ENCODE data around the gene ZNF621. TPM values are rescaled to one million over a fixed set of nuclear protein-coding genes. Genes with fewer than 3 reads are reported as not detected.

Gene ZNF621
- 10.6 TPM for total RNA-seq
- polyA plus RNA-seq (ENCODE audit: insufficient read depth in 1 of 8, insufficient read length in 8 of 8, low replicate concordance in 1 of 8) = 10 to 100 TPM in 7 of 8 donors, 1 to 10 TPM in 1; 10.0 to 14.9 (median 11.6) TPM
- long read RNA-seq, donor 1, full-length matches to known transcripts = 2 of 2 reads
- long read RNA-seq, donor 1, partial matches to known transcripts = 0 of 2 reads
- long read RNA-seq, donor 1, other reads (novel, unspliced or antisense) = 0 of 2 reads
- long read RNA-seq, donor 2 = 0 reads
- long read RNA-seq, donor 3, full-length matches to known transcripts = 5 of 5 reads
- long read RNA-seq, donor 3, partial matches to known transcripts = 0 of 5 reads
- long read RNA-seq, donor 3, other reads (novel, unspliced or antisense) = 0 of 5 reads
- long read RNA-seq, donor 4 = 0 reads
- long read RNA-seq, donor 5, full-length matches to known transcripts = 4 of 4 reads
- long read RNA-seq, donor 5, partial matches to known transcripts = 0 of 4 reads
- long read RNA-seq, donor 5, other reads (novel, unspliced or antisense) = 0 of 4 reads
- long read RNA-seq, donor 6, full-length matches to known transcripts = 3 of 3 reads
- long read RNA-seq, donor 6, partial matches to known transcripts = 0 of 3 reads
- long read RNA-seq, donor 6, other reads (novel, unspliced or antisense) = 0 of 3 reads
- long read RNA-seq, donor 7, full-length matches to known transcripts = 3 of 3 reads
- long read RNA-seq, donor 7, partial matches to known transcripts = 0 of 3 reads
- long read RNA-seq, donor 7, other reads (novel, unspliced or antisense) = 0 of 3 reads
- long read RNA-seq, donor 8, full-length matches to known transcripts = 3 of 3 reads
- long read RNA-seq, donor 8, partial matches to known transcripts = 0 of 3 reads
- long read RNA-seq, donor 8, other reads (novel, unspliced or antisense) = 0 of 3 reads
- long read RNA-seq, donor 9 = 0 reads
- long read RNA-seq, donor 10 = 0 reads
- long read RNA-seq, donor 11, full-length matches to known transcripts = 4 of 4 reads
- long read RNA-seq, donor 11, partial matches to known transcripts = 0 of 4 reads
- long read RNA-seq, donor 11, other reads (novel, unspliced or antisense) = 0 of 4 reads

DNA sequence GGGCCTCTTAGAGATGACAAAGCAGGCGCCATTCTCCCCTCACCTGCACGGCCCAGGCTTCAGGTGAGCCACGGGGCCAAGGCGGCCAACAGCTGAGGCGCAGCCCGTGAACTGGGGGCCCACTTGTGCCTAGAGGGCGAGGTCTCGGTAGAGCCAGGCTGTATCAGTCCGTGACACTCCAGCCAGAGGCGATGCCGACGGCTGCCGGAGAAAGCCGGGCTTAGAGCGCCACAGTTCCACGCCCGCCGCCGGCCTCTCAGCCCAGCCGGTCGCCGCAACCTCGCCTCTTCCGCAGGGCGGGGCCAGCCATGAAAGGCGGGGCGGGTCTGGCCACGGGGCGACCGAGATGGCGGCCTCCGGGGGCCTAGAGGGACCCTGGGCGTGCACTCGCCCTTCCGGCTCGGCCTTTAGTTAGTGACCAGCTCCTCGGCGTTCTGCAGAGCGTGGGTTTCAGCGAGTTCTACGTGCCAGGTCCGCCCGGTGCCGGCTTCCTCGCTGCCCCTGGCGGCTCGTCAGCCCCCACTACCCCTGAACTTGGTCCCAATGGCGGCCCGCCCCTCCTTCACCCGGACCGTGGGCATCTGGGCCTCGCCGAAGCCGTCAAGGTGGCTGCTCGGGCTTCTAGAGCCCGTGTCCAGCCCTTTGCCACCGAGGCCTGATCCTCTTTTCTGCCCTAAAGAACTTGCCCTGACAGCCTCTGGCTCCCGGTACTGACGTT is at the start of gene ZNF621:
TSS of gene ZNF621 (plus strand) at position 393 of the 718 bp plus-strand sequence. CDS start 881 bp downstream, outside the sequence.
- WGBS (ENCODE audit: insufficient coverage) = under 1% methylated on average over 48 of the region's 59 CpGs
- H3K27ac ChIP-seq (ENCODE audit: low read length) = peak within 1 kb of the TSS; percentile 89
- H3K27me3 ChIP-seq (ENCODE audit: control insufficient read depth, insufficient read depth, low read length) = no peaks in the 10 kb centered on the region
- H3K4me1 ChIP-seq (ENCODE audit: control insufficient read depth, insufficient read depth, low read length) = peaks cover 11% of the 10 kb centered on the region
- H3K4me3 ChIP-seq (ENCODE audit: low read length) = peak within 1 kb of the TSS; percentile 87
- H3K9me3 ChIP-seq (replicated peaks; ENCODE audit: control insufficient read depth, low read depth, low read length) = no peaks in the 10 kb centered on the region
- DNase-seq = peak; percentile 95
- H3K36me3 ChIP-seq (ENCODE audit: control insufficient read depth, insufficient read depth, low read length) = peaks cover 18% of the 10 kb centered on the region

DNA sequence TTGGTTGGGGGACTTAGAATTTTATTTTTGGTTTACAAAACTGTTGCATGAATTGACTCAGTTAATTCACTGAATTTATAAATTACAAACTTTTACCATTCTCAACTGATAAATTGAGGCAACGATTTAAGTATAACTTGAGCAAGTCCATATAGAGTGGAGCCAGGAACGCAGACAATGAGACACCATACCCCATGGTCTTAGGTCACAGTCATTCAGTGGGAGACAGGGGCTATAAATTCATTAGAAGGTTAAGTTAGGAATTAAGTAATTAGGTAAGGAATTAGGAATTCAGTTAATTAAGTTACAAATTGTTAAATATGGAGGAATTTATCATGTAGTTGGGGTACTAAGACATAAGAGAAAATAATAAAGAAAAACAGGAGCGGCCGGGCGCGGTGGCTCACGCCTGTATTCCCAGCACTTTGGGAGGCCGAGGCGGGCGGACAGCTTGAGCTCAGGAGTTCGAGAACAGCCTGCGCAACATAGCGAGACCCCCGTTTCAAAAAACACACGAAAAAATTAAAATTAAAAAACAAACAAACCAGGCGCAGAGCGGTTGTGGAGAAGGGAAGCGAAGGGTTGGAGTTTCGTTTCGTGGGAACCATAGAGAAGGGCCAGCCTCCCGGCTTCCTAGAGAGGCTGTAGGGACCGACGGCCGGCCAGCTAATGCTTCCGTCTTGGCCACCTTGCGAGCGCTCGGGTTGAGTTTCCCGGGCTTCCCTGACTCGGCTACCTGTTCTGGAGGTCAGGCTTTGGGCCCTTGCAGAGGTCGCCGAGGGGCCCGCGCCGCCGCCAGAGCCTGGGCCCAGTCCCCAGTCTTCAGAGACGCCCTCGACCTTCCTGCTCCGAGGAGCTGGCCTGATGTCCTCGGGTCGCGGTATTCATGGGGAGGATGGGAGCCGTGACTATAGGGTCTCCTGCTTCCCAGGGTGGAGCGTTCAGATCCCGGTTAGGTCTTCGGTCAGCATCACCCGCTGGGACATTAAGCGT is 48.0 kb upstream of the ZNF621 start, which contains the start of gene ZNF619:
TSS of gene ZNF619 (plus strand) at position 645 of the 993 bp plus-strand sequence. CDS start 858 bp downstream, outside the sequence.
- DNase-seq = peak; percentile 91
- Histone ChIP-seq H3K4me1 (ENCODE audit: control insufficient read depth, insufficient read depth, low read length) (peaks cover 7% of the 10 kb centered on the region), H3K9me3 (replicated peaks; ENCODE audit: control insufficient read depth, low read depth, low read length) (no peaks in the 10 kb centered on the region), H3K36me3 (ENCODE audit: control insufficient read depth, insufficient read depth, low read length) (peaks cover 20% of the 10 kb centered on the region), H3K27me3 (ENCODE audit: control insufficient read depth, insufficient read depth, low read length) (no peaks in the 10 kb centered on the region), H3K4me3 (ENCODE audit: low read length) (peak within 1 kb of the TSS; percentile 80), H3K27ac (ENCODE audit: low read length) (peak within 1 kb of the TSS; percentile 76)
- WGBS (ENCODE audit: insufficient coverage) = 9% methylated on average over 33 of the region's 48 CpGs

DNA sequence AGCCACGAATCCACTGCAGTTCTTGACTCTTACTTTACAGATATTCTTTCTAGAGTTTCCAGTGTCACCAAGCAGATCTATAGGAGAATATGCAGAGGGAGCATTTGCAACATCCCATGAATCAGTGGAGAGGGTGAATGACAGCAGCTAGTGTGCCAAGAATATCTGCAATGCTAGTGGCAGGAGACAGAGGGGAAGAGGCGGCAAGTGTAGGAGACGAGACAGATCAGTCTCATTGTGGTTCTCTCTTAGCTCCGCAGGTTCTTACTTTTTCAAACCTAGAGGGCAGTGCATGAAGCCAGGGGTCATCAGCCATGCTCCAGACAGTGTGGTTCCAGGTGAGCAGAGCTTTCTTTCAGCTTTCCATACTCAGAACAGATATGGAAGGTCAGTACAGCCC is 47.1 kb upstream of the ZNF621 start:
- Histone ChIP-seq H3K36me3 (ENCODE audit: control insufficient read depth, insufficient read depth, low read length) (peaks cover 29% of the 10 kb centered on the region), H3K4me3 (ENCODE audit: low read length) (peak overlapping the region; percentile 80), H3K27me3 (ENCODE audit: control insufficient read depth, insufficient read depth, low read length) (no peaks in the 10 kb centered on the region), H3K9me3 (replicated peaks; ENCODE audit: control insufficient read depth, low read depth, low read length) (no peaks in the 10 kb centered on the region), H3K4me1 (ENCODE audit: control insufficient read depth, insufficient read depth, low read length) (peaks cover 7% of the 10 kb centered on the region), H3K27ac (ENCODE audit: low read length) (peak overlapping the region; percentile 76)
- 33% methylated on average over 3 of the region's 4 CpGs for WGBS (ENCODE audit: insufficient coverage)
- no peak for DNase-seq

DNA sequence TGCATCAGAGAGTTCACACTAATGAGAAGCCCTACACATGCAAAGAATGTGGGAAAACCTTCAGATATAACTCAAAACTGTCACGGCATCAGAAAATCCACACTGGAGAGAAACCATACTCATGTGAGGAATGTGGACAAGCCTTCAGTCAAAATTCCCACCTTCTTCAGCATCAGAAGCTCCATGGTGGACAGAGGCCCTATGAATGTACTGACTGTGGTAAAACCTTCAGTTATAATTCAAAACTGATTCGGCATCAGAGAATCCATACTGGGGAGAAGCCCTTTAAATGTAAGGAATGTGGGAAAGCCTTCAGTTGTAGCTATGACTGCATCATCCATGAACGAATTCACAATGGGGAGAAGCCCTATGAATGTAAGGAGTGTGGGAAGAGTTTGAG is 37.6 kb upstream of the ZNF621 start:
- DNase-seq = no peak
- no peaks in the 10 kb centered on the region for H3K4me1 ChIP-seq (ENCODE audit: control insufficient read depth, insufficient read depth, low read length)
- no peak overlapping the region for H3K4me3 ChIP-seq (ENCODE audit: low read length)
- 93% methylated on average over 2 of the region's 3 CpGs for WGBS (ENCODE audit: insufficient coverage)
- peaks cover 13% of the 10 kb centered on the region for H3K9me3 ChIP-seq (replicated peaks; ENCODE audit: control insufficient read depth, low read depth, low read length)
- H3K27me3 ChIP-seq (ENCODE audit: control insufficient read depth, insufficient read depth, low read length) = no peaks in the 10 kb centered on the region
- peaks cover 34% of the 10 kb centered on the region for H3K36me3 ChIP-seq (ENCODE audit: control insufficient read depth, insufficient read depth, low read length)
- no peak overlapping the region for H3K27ac ChIP-seq (ENCODE audit: low read length)

DNA sequence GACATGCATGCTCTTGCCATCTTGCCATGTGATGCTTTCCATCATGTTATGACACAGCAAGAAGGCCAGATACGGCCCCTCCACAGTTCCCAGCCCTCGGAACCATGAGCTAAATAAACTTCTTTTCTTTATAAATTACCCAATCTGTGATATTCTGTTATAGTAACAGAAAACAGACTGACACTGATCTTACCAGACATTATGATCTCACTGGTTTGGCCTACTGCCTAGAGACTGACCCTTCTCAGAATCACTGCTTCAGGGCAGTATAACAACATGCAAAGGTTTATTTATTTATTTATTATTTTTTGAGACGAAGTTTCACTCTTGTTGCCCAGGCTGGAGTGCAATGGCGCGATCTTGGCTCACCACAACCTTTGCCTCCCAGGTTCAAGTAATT is 33.8 kb upstream of the ZNF621 start:
- H3K27ac ChIP-seq (ENCODE audit: low read length) = no peak overlapping the region
- H3K9me3 ChIP-seq (replicated peaks; ENCODE audit: control insufficient read depth, low read depth, low read length) = peaks cover 13% of the 10 kb centered on the region
- peaks cover 21% of the 10 kb centered on the region for H3K36me3 ChIP-seq (ENCODE audit: control insufficient read depth, insufficient read depth, low read length)
- no peaks in the 10 kb centered on the region for H3K4me1 ChIP-seq (ENCODE audit: control insufficient read depth, insufficient read depth, low read length)
- 100% methylated on average over 3 of the region's 5 CpGs for WGBS (ENCODE audit: insufficient coverage)
- peak; percentile 8 for DNase-seq
- H3K4me3 ChIP-seq (ENCODE audit: low read length) = no peak overlapping the region
- H3K27me3 ChIP-seq (ENCODE audit: control insufficient read depth, insufficient read depth, low read length) = no peaks in the 10 kb centered on the region

DNA sequence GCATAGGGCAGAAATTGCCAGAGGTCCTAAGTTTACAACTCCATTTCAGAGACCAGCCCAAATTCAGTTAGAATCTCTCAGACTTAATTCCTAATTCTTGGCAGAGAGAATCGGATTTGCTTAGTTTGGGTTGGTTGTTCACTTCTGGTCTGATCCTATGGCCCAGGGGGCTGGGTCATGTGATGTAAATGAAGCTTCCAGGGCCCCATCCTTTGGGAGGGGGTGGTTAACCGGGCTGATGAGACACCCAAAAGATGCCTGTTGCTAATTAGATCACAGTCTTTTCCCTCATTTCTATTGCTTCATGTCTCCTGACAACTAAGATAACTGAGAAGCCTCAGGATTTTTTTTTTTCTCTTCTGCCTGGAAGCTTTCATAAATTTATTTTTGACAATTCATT is 30.1 kb upstream of the ZNF621 start:
- Histone ChIP-seq H3K36me3 (ENCODE audit: control insufficient read depth, insufficient read depth, low read length) (no peaks in the 10 kb centered on the region), H3K4me1 (ENCODE audit: control insufficient read depth, insufficient read depth, low read length) (no peaks in the 10 kb centered on the region), H3K9me3 (replicated peaks; ENCODE audit: control insufficient read depth, low read depth, low read length) (no peaks in the 10 kb centered on the region), H3K4me3 (ENCODE audit: low read length) (no peak overlapping the region), H3K27ac (ENCODE audit: low read length) (no peak overlapping the region), H3K27me3 (ENCODE audit: control insufficient read depth, insufficient read depth, low read length) (no peaks in the 10 kb centered on the region)
- WGBS (ENCODE audit: insufficient coverage) = no CpG with 5 or more reads among the region's 2 CpGs
- no peak for DNase-seq

DNA sequence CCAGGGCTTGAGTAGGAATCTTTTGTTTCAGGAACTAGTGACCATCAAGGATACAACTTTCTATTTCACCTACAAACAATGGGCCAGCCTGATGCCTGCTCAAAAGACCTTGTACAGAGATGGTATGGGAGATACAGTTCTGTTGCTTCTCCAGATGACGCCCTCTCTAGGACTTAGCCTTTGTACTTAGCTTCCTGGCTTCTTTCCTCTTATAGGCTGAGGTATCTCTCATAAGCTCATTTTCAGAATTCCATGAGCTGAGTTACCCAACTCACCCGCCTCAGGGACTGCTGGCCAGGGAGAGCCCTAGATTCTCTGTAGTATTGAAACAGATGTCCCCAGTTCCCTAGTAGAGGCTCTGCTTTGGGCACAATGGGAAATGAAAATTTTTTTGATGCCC is 27.5 kb upstream of the ZNF621 start:
- no peak overlapping the region for H3K4me3 ChIP-seq (ENCODE audit: low read length)
- no peaks in the 10 kb centered on the region for H3K9me3 ChIP-seq (replicated peaks; ENCODE audit: control insufficient read depth, low read depth, low read length)
- DNase-seq = no peak
- no peaks in the 10 kb centered on the region for H3K4me1 ChIP-seq (ENCODE audit: control insufficient read depth, insufficient read depth, low read length)
- H3K36me3 ChIP-seq (ENCODE audit: control insufficient read depth, insufficient read depth, low read length) = no peaks in the 10 kb centered on the region
- no peak overlapping the region for H3K27ac ChIP-seq (ENCODE audit: low read length)
- no CpG with 5 or more reads among the region's 2 CpGs for WGBS (ENCODE audit: insufficient coverage)
- H3K27me3 ChIP-seq (ENCODE audit: control insufficient read depth, insufficient read depth, low read length) = no peaks in the 10 kb centered on the region

DNA sequence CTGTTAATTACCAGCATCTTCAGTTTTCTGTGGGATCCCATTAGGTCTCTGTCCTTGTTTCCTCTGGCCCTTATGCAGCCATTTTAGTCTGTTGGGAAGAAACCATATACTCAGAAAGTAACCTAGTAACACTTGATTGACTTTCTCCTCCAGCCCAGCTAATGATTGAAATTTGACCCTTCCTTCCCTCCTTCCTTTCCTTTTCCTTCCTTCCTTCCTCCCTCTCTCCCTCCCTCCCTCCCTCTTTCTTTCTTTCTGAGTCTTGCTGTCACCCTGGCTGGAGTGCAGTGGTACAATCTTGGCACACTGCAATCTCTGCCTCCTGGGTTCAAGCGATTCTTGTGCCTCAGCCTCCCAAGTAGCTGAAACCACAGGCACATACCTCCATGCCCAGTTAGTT is 24.8 kb upstream of the ZNF621 start:
- no peaks in the 10 kb centered on the region for H3K9me3 ChIP-seq (replicated peaks; ENCODE audit: control insufficient read depth, low read depth, low read length)
- no CpG with 5 or more reads among the region's 1 CpG for WGBS (ENCODE audit: insufficient coverage)
- no peak for DNase-seq
- H3K27ac ChIP-seq (ENCODE audit: low read length) = no peak overlapping the region
- no peaks in the 10 kb centered on the region for H3K4me1 ChIP-seq (ENCODE audit: control insufficient read depth, insufficient read depth, low read length)
- H3K27me3 ChIP-seq (ENCODE audit: control insufficient read depth, insufficient read depth, low read length) = no peaks in the 10 kb centered on the region
- H3K36me3 ChIP-seq (ENCODE audit: control insufficient read depth, insufficient read depth, low read length) = no peaks in the 10 kb centered on the region
- H3K4me3 ChIP-seq (ENCODE audit: low read length) = no peak overlapping the region

DNA sequence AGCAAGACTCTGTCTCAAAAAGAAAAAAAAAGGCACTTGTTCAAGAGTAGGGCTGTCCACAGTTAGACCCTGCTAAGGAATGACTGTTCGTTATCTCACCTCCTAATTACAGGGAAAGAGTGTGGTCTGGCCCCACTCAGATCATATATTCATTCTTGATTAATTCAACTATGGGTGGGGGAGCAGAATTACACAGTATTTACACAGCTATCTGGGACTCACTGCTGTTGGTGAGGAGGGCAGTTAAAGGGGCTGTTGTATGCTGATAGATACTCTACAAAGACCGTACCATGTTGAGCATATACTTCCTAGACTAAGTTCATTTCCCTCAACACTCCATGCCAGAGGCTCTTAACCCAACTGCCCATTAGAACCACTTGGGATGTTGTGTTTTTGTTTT is 22.7 kb upstream of the ZNF621 start:
- DNase-seq = no peak
- WGBS (ENCODE audit: insufficient coverage) = no CpG with 5 or more reads among the region's 2 CpGs
- no peak overlapping the region for H3K4me3 ChIP-seq (ENCODE audit: low read length)
- H3K4me1 ChIP-seq (ENCODE audit: control insufficient read depth, insufficient read depth, low read length) = peaks cover 2% of the 10 kb centered on the region
- no peak overlapping the region for H3K27ac ChIP-seq (ENCODE audit: low read length)
- no peaks in the 10 kb centered on the region for H3K36me3 ChIP-seq (ENCODE audit: control insufficient read depth, insufficient read depth, low read length)
- H3K27me3 ChIP-seq (ENCODE audit: control insufficient read depth, insufficient read depth, low read length) = no peaks in the 10 kb centered on the region
- H3K9me3 ChIP-seq (replicated peaks; ENCODE audit: control insufficient read depth, low read depth, low read length) = no peaks in the 10 kb centered on the region
